T47D (cell line): ENCODE measurements around the gene PKP4.

Source experiments
- DNase-seq, 2 experiments: peaks; one replicate each; pipeline versions ENCODE4 v3.0.0 to v3.0.0-alpha.2; 2011 to 2012; ENCODE audit warnings: low read depth in 1 of 2, low spot score in 1 of 2
- JUND ChIP-seq: IDR thresholded peaks from 2 replicates; pipeline ENCODE4 v1.6.1; 2012; ENCODE audit warnings: low read depth
- in situ Hi-C: cut with HindIII; loops from 2 replicates; pipeline ENCODE4 v1.10.0; 2016; ENCODE audit warnings: low sequenced_read_pairs, low pct_unique_long_range_greater_than_20kb

The PKP4 gene

DNA sequence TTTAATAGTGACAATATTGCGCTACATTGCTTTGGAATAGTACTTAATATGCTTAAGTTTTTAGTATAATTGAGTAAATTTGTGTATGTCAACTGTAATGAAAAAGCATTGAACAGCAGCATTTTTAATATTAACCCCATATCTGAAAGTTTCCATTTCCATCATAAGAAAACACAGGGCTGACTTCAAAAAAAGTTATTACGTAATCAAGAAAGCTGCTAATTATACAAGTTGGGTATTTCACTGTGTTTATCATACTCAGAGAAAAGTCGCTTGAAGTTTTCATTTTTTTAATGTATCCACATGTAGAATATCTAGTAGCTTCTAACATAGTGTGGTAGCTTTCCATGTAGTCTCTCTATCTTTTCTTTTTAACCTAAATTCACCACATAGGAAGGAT is 146.5 kb downstream of the PKP4 start:
- no peak for DNase-seq
- in situ Hi-C loops: no loop called here
- no peak for TF ChIP-seq JUND

DNA sequence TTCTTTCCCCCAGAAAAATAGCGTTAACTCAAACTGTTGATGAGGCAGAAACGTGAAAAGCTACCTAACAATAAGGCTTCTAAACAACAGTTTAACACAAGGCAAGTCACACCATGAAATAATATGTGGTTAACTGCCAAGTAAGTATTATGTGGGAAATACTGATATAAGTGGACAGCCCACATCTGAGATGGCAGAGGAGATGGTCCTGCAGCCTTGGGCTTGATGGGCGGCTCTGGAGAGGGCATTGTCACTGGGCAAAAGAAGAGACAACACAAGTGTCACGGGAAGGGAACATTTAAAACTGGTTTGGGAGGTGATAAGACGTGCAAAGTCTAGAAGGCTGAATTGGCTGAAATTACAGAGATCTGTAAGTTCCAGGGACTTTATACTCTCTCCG is 147.2 kb downstream of the PKP4 start:
- no peak for DNase-seq
- TF ChIP-seq JUND: no peak
- in situ Hi-C loops: no loop called here

DNA sequence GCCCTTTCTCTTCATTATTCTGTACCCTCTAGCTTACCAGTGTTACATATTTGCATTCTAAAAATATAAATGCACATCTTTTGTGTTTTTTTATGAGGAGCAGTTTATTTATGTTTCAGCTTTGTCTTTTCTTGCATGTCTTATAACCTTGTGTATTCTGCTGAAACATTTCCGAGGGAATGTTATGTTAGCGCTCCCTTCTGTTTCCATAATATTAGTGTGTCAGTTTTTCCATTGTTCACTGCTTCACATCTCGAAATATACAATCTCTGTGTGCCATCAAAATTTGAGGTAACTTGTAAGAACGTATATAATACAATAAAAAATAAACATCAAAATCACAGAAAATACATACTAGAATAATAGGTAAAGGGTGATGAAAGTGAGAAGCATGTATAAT is 153.3 kb downstream of the PKP4 start:
- TF ChIP-seq JUND: no peak
- in situ Hi-C loops: no loop called here
- no peak for DNase-seq

DNA sequence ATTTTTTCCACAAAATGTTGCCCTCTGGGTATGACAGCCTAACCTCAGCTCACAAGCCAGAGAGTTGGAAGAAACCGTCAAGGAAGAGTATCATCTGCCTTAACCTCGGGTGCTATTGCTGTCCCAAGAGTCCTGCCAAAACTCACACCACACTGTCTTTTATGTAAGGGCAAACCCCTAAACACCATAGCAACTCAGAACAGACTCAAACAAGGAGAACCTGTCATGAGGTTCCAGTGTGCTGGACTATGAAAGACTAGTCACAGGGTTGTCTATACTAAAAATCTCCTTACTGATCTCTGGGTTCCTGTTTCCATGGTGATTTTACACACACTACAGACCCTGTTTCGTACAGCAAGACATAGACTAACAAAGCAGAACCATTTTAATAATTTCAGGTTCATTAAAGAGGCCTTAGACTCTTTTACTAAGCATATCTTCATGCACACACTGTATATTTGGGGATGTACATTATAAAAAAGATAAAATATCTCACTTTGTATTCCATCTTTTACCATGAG is 159.8 kb downstream of the PKP4 start:
- DNase-seq: no peak
- TF ChIP-seq JUND: no peak

DNA sequence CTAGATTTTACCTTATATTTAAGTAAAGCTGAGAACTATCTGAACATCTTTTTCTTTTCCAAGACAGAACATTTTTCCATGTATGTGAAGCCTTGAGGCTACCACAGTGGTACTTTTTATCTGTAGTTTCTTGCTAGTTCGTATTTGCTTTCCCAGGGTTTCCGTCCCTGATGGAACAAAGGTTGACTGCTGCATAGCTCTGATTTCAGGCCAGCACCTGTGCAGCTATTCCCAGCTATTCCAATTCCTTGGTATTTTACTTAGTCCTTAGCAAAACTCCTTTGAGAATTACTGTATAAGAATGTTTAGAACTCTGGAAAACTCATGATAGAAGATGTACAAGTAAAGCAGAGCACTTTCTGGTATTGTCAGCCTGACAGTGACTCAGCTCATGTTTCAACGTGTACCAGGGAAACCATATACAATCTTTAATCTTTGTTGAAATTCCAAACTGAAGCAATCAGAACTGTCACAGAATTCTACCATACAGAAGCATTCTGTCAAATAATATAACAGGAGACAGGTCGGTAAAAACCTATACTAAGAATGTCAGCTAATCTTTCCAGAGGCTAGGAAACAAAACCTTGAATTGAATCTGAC is 162.2 kb downstream of the PKP4 start:
- in situ Hi-C loops: no loop called here
- TF ChIP-seq JUND: no peak
- DNase-seq: peak in 1 of 2 experiments; percentile 62

More for the DNA sequence above, 159.8 kb downstream of the PKP4 start:
- in situ Hi-C loops: no loop called here

DNA sequence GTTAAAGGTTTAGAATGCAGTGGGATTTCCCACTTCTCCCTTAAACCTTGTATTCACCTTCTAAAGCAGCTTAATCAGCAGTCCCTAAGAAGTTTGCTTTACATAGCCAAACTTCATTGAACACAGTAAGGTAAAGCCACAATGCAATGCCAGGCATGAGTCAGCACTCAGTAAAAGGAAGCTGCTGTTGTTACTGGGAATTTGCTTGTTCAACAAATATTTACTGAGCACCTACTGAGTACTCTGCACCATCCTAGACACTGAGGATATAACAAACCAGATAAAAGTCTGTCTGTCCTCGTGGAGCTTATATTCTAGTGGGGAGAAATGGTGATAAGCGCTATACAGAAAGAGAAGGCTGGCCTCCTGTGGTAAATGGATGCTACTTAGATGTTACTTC is 162.7 kb downstream of the PKP4 start:
- TF ChIP-seq JUND: no peak
- peak in 1 of 2 experiments; percentile 70 for DNase-seq
- in situ Hi-C loops: no loop called here

DNA sequence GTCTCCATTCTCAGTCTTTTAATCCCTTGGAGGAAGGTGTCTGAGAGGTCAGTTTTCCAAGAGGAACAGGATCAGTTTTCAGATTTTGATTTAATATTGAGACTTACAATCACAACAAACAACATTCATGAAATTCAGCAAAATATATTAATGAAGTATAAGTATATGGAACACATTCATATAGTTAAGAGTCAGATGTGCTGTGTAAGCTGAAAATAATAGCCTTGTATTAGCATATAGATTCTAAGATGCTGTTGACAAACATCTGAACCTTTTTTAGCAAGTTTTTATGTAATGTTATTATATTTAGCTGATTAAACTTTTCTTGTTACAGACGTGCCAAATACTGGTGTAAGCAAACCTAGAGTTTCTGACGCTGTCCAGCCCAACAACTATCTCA is 163.9 kb downstream of the PKP4 start:
- no peak for TF ChIP-seq JUND
- no peak for DNase-seq
- in situ Hi-C loops: no loop called here

DNA sequence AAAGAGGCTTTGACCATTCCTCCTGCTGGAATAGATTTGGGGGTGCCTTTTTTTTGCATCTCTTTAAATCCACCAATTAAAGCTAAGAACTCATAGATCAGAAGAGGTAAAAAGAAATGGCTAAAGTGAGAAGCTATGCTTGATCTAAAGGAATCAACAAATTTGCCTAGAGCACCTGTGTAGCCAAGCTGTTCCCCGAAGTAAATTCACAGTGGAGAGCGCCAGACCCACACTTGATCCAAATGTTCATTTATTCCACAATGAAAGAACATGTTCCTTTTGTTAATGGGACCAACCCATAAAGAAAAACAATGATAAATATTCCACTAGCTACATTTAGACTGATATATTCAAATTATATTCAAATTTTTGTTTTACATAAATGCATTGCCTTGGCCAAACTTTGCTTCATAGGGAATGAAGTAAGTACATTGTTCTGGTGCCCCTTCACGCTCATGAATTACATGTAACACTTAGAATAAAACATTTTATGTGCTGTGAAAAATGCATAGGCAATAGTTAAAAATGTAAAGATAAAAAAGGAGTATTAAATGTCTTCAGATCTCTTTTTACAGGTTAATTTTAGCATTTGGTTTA is 167.4 kb downstream of the PKP4 start:
- in situ Hi-C loops: no loop called here
- DNase-seq: no peak
- TF ChIP-seq JUND: no peak

GRCh38 chr2:158624961-158625360 is 168.2 kb downstream of the PKP4 start:
- in situ Hi-C loops: no loop called here
- no peak for DNase-seq

GRCh38 chr2:158629116-158629515 is 172.4 kb downstream of the PKP4 start:
- in situ Hi-C loops: no loop called here
- TF ChIP-seq JUND: no peak
- no peak for DNase-seq

More at GRCh38 chr2:158624961-158625360, 168.2 kb downstream of the PKP4 start:
- no peak for TF ChIP-seq JUND

GRCh38 chr2:158633261-158633660 is 176.5 kb downstream of the PKP4 start:
- no peak for TF ChIP-seq JUND
- in situ Hi-C loops: no loop called here
- no peak for DNase-seq

DNA sequence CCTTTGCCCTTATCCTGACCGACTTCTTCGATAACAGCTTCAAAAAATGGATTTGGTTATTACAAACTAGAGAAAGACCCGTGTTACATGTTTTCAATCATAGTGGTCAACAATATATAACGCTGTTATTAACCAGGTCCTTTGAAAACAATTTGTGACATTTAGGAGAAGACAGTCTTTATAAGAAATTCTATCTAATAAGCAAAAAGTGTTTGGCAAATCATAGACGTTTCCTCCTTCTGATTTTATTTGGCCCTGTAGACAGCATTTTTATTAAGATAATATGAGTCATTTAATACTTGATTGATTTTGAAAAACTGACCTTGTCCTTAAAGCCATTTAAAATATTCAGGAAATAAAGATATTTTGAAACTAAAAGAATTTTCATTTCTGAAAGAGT is 177.9 kb downstream of the PKP4 start:
- in situ Hi-C loops: no loop called here
- no peak for TF ChIP-seq JUND

DNA sequence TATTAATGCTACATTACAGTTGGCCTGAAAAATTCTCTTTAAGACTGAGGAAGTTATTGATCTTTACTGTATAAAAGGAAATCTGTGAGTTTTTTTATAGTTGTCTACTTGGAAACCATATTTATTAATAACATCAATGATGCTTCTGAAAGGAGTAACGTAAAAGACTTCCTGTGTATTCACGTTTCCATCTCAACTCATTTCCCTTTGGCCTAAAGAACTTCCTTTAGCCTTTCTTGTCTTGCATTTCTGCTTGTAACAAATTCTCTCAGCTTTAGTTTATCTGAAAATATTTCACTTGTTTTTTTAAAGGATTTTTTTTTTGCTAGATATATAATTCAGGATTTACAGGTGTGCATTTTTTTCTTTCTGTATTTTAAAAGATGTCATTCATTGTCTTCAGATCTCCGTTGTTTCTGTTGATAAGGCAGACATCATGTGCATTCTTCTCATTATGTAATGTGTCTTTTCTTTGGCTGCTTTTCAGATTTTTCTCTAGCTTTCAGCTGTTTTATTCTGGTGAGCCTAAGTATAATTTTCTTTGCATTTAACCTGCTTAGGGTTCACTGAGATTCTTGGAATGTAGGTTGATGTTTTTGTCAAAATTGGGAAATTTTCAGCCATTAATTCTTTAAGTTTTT is 179.3 kb downstream of the PKP4 start:
- in situ Hi-C loops: no loop called here

More for the DNA sequence above, 177.9 kb downstream of the PKP4 start:
- DNase-seq: no peak

More for the DNA sequence above, 179.3 kb downstream of the PKP4 start:
- DNase-seq: no peak
- TF ChIP-seq JUND: no peak
